Ishikawa (cell line): ENCODE results near the gene ENDOG.

Source experiments
- CEBPB ChIP-seq: IDR thresholded peaks from 2 replicates; pipeline ENCODE4 v1.6.1; 2012
- MAX ChIP-seq: IDR thresholded peaks from 2 replicates; pipeline ENCODE4 v1.6.1; 2012
- RAD21 ChIP-seq: IDR thresholded peaks from 2 replicates; pipeline ENCODE4 v1.6.1; 2012; ENCODE audit warnings: low read depth
- TEAD4 ChIP-seq: IDR thresholded peaks from 2 replicates; pipeline ENCODE4 v1.6.1; 2012
- ZBTB7A ChIP-seq: IDR thresholded peaks from 2 replicates; pipeline ENCODE4 v1.6.1; 2012; ENCODE audit warnings: low read depth

GRCh38 chr9:128862401-128862851 is 44.1 kb downstream of the ENDOG start:
- TF ChIP-seq MAX, result no peak
- TF ChIP-seq ZBTB7A, result no peak
- TF ChIP-seq RAD21, result no peak
- no peak for TF ChIP-seq TEAD4
- TF ChIP-seq CEBPB, result no peak
